HepG2 (cell line): Measurements from ENCODE around the gene ANKRD13D. TPM values are rescaled to one million over a fixed set of nuclear protein-coding genes. Genes with fewer than 3 reads are reported as not detected.

Source experiments
- NCOR1 ChIP-seq: fragments of 200-600 bp; sonication (generic); IDR thresholded peaks from 2 replicates; pipeline ENCODE4 v1.7.0; 2017; ENCODE audit warnings: antibody characterized with exemption, low read length, borderline replicate concordance
- PRPF4 ChIP-seq: fragments of 200-400 bp; formaldehyde crosslinking; IDR thresholded peaks from 2 replicates; pipeline ENCODE4 v1.6.1; 2016; ENCODE audit warnings: low read length, low read depth; ENCODE audit not compliant: poor library complexity, severe bottlenecking
- ZSCAN9 ChIP-seq: IDR thresholded peaks from 2 replicates; pipeline ENCODE4 v1.6.1; 2016; ENCODE audit warnings: borderline replicate concordance
- polyA plus RNA-seq, 8 experiments: library from polyadenylated mRNA; depleted of rRNA in 3 of 8; stranded (reverse) in 7 of 8; unstranded in 1 of 8; fragments of >200 nt; fragmentation: Illumina TruSeq in 4 of 8; extraction: Trizol in 4 of 8; gene quantifications; 2 replicates each; pipeline versions ENCODE4 v1.2.1 to v1.2.3, GENCODE V29; 2011 to 2016; ENCODE audit warnings: low read depth in 4 of 8, missing spikeins in 1 of 8, mixed read lengths in 1 of 8; ENCODE audit not compliant: insufficient read depth in 1 of 8
- total RNA-seq, 5 experiments: library from RNA; depleted of rRNA; stranded (reverse); fragments of >200 nt; fragmentation: Illumina TruSeq; extraction: Trizol; gene quantifications; 2 replicates each; pipeline ENCODE4 v1.2.3, GENCODE V29; 2016; ENCODE audit warnings: low read depth in 1 of 5
- TF ChIP-seq, protein P1 (sequence below): sonication (generic); formaldehyde crosslinking; conservative IDR thresholded peaks from 2 replicates; pipeline ENCODE4 v1.4.0; 2020; ENCODE audit warnings: missing genetic modification reagents
- TF ChIP-seq, protein P2 (sequence below): sonication (generic); formaldehyde crosslinking; IDR thresholded peaks from 2 replicates; pipeline ENCODE4 v1.4.0; 2020; ENCODE audit warnings: mild to moderate bottlenecking, missing genetic modification reagents
- TF ChIP-seq, protein P3 (sequence below): sonication (generic); formaldehyde crosslinking; IDR thresholded peaks from 2 replicates; pipeline ENCODE4 v1.4.0; 2020; ENCODE audit warnings: mild to moderate bottlenecking, missing genetic modification reagents

Gene ANKRD13D
- total and polyA plus RNA-seq, 2 of the 13 experiments (the other 11 are each of a cell fraction or from before 2014, with no cell fraction given) = 18.6 to 27.3 TPM

DNA sequence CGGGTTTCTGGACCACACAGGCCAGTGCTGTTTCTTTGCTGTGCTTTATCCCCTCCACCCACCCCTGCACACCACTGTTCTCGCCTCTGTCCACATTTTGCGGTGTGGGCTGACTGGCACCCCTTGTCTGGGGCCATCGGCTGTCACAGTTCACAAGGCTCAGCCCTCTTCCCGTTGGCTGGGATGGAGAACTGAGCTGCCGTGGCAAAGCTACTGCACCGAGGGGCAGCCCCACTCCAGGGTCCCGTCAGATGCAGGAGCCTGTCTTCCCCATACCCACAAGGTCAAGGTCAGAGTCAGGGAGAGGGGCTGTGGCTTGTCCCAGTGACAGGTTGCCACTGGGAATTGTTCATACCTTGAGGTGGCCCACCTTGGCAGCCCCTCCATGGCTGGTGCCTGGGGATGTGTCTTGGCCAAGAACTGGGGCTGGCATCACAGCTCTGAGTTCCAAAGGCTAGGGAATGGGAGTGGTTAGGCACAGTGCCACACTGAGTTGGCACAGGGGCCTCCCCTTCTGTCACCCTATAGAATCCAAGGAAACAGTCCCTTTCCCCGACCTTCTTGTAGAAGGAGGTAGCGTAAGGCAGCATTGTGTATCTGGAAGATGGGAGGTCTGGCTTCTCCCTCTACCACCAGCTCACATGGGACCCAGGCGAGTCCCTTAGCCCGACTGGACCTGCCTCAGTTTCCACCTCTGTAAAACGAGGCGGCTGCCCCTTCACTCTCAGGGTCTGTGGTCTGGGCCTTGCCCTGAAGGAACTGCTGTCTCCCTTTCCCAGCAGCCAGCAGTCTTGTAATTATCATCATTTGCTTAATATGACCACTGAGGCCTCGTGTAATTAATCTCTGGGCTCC, 19.5 kb upstream of the ANKRD13D start (continued):
- TF ChIP-seq, protein P1, sequence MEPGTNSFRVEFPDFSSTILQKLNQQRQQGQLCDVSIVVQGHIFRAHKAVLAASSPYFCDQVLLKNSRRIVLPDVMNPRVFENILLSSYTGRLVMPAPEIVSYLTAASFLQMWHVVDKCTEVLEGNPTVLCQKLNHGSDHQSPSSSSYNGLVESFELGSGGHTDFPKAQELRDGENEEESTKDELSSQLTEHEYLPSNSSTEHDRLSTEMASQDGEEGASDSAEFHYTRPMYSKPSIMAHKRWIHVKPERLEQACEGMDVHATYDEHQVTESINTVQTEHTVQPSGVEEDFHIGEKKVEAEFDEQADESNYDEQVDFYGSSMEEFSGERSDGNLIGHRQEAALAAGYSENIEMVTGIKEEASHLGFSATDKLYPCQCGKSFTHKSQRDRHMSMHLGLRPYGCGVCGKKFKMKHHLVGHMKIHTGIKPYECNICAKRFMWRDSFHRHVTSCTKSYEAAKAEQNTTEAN (CRISPR knock-in tag) = no peak
- TF ChIP-seq PRPF4 (no peak), NCOR1 (no peak), ZSCAN9 (CRISPR knock-in tag) (no peak)
- TF ChIP-seq, protein P2, sequence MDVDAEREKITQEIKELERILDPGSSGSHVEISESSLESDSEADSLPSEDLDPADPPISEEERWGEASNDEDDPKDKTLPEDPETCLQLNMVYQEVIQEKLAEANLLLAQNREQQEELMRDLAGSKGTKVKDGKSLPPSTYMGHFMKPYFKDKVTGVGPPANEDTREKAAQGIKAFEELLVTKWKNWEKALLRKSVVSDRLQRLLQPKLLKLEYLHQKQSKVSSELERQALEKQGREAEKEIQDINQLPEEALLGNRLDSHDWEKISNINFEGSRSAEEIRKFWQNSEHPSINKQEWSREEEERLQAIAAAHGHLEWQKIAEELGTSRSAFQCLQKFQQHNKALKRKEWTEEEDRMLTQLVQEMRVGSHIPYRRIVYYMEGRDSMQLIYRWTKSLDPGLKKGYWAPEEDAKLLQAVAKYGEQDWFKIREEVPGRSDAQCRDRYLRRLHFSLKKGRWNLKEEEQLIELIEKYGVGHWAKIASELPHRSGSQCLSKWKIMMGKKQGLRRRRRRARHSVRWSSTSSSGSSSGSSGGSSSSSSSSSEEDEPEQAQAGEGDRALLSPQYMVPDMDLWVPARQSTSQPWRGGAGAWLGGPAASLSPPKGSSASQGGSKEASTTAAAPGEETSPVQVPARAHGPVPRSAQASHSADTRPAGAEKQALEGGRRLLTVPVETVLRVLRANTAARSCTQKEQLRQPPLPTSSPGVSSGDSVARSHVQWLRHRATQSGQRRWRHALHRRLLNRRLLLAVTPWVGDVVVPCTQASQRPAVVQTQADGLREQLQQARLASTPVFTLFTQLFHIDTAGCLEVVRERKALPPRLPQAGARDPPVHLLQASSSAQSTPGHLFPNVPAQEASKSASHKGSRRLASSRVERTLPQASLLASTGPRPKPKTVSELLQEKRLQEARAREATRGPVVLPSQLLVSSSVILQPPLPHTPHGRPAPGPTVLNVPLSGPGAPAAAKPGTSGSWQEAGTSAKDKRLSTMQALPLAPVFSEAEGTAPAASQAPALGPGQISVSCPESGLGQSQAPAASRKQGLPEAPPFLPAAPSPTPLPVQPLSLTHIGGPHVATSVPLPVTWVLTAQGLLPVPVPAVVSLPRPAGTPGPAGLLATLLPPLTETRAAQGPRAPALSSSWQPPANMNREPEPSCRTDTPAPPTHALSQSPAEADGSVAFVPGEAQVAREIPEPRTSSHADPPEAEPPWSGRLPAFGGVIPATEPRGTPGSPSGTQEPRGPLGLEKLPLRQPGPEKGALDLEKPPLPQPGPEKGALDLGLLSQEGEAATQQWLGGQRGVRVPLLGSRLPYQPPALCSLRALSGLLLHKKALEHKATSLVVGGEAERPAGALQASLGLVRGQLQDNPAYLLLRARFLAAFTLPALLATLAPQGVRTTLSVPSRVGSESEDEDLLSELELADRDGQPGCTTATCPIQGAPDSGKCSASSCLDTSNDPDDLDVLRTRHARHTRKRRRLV (CRISPR knock-in tag) = no peak
- TF ChIP-seq, protein P3, sequence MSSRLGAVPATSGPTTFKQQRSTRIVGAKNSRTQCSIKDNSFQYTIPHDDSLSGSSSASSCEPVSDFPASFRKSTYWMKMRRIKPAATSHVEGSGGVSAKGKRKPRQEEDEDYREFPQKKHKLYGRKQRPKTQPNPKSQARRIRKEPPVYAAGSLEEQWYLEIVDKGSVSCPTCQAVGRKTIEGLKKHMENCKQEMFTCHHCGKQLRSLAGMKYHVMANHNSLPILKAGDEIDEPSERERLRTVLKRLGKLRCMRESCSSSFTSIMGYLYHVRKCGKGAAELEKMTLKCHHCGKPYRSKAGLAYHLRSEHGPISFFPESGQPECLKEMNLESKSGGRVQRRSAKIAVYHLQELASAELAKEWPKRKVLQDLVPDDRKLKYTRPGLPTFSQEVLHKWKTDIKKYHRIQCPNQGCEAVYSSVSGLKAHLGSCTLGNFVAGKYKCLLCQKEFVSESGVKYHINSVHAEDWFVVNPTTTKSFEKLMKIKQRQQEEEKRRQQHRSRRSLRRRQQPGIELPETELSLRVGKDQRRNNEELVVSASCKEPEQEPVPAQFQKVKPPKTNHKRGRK (CRISPR knock-in tag) = no peak
